ENCODE results near the gene HDDC3.
A peak's percentile ranks its signal among the peaks of the same experiment; 100 is the strongest.
"Not testable (repeated sequence)": the region's sequence is repeated elsewhere in the genome, so short reads cannot be mapped to it uniquely, and the experiment has no call there.

HDDC3 gene

DNA sequence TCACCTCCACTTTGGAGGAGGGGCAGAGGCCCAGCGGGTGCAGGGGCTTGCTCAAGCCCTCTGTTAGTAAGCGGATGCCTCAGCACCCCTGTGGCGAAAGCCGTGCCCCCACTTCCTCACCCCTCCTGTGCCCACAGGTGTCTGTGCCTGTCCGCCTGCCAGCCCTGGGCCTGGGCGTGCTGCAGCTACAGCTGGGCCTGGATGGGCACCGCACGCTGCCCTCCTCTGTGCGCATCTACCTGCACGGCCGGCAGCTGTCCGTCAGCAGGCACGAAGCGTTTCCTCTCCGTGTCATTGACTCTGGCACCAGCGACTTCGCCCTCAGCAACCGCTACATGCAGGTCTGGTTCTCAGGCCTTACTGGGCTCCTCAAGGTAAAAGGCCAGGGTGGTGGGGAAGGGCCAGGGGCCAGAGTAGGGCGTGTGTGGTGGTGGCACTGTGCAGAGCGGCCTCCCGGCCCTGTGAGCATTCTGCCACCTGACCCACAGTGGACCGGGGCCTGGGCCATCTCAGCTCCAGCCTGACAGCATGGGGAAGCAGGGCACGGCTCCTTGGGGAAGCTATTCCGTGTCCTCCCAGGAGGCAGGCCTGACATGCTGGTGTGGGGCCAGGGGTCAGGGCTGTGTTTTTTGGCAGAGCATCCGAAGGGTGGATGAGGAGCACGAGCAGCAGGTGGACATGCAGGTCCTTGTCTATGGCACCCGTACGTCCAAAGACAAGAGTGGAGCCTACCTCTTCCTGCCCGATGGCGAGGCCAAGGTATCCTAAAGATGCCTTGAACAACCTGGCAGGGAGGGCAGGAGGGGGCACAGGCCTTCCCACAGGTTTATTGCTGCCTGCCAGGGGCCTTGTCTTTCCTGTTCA, 20.2 kb downstream of the HDDC3 start:
- no peak for FAIRE-seq
- no peak for DNase-seq (ENCODE audit: insufficient read length, low spot score)

DNA sequence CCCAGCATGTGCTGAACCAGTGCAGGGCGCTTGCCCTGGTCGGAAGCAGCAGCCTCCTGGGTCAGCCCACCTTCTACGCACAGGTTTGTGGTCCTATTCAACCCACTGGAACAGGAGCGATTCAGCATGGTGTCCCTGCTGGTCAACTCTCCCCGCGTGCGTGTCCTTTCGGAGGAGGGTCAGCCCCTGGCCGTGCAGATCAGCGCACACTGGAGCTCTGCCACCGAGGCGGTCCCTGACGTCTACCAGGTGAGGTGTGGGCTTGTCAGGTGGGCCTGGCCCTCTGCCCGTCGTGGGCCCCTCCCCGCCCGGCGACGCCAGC, 21.1 kb downstream of the HDDC3 start:
- no peak for FAIRE-seq
- DNase-seq (ENCODE audit: insufficient read length, low spot score), result no peak

DNA sequence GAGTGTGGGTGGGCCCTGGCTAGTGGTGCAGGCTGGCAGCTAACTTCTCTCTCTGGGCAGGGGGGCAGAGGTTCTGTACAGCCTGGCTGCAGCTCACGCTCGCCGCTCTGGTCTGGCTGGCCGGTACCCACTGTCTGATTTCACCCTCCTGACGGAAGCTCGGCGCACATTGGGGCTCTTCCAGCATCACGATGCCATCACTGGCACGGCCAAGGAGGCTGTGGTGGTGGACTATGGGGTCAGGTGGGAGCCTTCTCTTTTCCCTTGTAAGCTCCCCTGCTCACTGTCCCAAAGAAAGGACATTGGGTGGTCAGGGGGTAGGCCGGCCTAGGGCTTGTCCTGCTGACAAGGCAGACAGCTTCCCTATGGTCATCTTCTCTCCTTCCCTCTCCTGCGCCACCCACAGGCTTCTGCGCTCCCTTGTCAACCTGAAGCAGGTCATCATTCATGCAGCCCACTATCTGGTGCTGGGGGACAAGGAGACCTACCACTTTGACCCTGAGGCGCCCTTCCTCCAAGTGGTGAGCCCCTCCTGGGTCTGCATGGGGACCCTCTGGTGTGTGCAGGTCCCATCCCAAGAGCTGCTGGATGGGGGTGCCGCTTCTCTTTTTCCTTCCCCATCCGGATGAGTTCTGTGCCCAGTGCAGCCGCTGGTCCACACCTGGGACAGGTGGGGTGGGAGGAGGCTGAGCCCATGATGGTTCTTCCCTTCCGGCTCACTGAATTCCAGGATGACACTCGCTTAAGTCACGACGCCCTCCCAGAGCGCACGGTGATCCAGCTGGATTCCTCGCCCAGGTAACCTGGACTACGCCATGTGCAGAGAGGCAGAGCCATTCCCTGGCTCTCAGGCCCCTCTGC, 21.7 kb downstream of the HDDC3 start:
- no peak for DNase-seq (ENCODE audit: insufficient read length, low spot score)
- no peak for FAIRE-seq

DNA sequence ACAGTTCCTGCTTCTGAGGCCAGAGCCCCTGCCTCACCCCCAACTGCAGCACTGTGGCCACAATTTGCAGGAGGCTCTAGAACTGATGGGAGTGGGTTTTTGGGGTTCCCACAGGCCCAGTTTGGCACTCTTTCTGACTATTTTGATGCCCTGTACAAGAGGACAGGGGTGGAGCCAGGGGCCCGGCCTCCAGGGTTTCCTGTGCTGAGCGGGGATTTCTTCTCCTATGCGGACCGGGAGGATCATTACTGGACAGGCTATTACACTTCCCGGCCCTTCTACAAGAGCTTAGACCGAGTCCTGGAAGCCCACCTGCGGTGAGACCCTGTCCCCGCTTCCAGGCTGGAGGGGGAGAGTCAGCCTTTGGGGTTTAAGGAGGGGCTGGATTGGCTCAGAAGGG, 22.4 kb downstream of the HDDC3 start:
- DNase-seq (ENCODE audit: insufficient read length, low spot score) (no peak), FAIRE-seq (no peak)

DNA sequence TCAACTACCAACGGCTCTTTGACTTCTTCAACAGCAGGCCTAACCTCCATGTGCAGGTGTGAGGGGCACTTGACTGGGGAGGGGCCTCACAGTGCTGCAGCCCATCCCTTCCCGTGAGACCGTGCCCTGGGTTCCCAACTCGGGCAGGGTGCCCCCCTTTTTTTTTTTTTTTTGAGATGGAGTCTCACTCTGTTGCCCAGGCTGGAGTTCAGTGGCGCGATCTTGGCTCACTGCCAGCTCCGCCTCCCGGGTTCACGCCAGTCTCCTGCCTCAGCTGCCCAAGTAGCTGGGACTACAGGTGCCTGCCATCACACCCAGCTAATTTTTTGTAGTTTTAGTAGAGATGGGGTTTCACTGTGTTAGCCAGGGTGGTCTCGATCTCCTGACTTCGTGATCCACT, 22.9 kb downstream of the HDDC3 start:
- not testable (repeated sequence) for FAIRE-seq; DNase-seq (ENCODE audit: insufficient read length, low spot score)

DNA sequence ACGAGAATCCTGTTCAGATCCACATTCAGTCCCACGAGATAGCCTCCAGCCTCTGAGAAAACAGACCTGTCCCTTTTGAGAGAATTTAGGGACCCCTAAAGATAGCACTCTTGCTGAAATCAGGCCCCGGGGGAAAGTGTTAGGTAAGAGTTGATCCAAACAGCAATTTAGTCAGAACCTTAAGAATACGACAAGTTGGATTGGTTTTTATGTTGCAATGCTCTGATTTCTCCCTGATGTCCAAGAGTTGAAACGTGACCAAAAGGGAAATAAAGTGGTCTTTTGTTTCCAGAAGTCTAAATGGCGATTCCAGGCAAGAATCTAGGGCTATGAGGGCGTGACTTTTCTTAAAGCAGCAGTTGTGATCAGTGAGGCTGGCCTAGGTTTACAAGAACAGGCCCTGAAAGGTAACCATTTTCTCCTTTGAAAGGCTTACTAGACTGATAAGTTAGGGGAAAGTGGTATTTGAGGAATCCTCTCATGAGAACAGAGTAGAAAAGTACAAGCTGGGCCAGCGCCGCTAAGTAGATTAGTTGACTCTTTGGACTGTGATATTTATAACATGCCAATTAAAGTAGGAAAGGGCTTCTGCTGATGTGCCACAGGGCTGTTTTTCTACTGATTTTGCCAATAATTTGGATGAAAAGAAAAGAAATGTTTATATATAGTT, 24.4 kb downstream of the HDDC3 start:
- FAIRE-seq (no peak), DNase-seq (ENCODE audit: insufficient read length, low spot score) (no peak)

DNA sequence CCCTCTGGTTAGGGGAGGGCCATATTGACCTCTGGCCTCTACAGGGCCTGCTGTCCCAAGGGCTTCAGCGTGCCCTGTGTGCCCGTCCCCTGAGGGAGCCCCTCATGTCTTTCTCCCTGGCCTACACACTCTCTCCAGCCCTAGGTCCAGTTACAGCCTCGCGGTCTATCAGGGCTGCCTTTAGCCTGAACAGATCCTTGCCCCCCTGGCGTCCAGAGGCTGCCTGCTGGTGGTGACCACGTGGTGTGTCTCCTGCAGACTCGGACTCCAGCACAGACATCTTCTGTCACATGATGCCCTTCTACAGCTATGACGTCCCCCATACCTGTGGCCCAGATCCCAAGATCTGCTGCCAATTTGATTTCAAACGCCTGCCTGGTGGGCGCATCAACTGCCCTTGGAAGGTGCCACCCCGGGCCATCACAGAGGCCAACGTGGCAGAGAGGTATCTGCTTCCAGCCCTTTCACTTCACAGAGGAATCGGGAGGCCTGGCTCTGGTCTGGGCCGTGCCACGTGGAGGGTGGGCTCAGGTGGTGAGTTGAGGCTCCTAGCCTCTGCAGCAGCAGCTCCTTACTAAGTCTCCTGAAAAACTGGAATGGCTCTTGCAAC, 25.2 kb downstream of the HDDC3 start:
- no peak for FAIRE-seq
- no peak for DNase-seq (ENCODE audit: insufficient read length, low spot score)

DNA sequence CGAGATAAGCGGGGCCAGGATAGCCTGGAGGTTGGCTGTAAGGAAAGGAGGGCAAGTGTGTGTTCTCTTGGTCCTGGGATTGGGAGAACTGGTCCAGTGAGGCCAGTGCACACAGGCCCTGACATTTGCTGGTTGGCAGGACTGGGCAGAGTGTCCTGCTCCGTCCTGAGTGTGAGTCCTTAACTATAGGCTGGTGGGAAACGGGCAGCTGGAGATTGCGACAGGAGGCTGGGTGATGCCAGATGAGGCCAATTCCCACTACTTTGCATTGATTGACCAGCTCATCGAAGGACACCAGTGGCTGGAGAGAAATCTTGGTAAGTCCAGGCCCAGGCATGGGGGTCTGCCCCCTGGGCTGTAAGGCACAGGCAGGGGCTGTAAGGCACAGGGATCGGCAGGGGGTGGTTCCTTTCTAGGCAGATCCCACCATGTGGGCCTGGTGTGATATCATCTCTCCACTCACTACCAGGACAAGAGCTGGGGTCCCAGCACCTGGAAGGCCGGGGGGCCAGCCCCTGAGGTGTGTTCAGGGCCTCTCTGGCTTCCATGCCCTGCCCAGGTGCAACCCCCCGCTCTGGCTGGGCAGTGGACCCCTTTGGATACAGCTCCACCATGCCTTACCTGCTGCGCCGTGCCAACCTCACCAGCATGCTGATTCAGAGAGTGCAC, 26.0 kb downstream of the HDDC3 start:
- no peak for DNase-seq (ENCODE audit: insufficient read length, low spot score)
- no peak for FAIRE-seq

DNA sequence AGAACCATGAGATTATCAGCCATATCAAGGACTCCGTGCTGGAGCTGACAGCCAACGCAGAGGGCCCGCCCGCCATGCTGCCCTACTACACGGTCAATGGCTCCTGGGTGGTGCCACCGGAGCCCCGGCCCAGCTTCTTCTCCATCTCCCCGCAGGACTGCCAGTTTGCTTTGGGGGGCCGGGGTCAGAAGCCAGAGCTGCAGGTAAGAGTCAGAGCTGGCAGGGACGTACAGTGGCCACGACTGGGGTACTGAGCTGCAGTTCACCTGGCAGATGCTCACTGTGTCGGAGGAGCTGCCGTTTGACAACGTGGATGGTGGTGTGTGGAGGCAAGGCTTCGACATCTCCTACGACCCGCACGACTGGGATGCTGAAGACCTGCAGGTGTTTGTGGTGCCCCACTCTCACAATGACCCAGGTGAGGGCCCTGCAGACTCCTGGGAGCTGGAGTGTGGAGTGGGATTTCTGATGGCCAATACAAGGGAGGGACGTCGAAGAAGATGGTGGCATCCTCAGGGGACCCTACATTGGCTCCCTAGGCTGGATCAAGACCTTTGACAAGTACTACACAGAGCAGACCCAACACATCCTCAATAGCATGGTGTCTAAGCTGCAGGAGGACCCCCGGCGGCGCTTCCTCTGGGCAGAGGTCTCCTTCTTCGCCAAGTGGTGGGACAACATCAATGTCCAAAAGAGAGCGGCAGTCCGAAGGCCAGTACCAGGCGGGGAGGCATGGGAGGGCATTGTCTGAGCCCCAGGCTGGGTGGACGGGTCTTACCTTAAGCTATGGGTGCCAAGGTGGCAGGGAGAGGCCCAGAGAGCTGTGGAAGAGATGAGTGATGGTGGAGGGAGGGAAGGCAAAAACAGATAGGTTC, 26.8 kb downstream of the HDDC3 start:
- DNase-seq (ENCODE audit: insufficient read length, low spot score) (no peak), FAIRE-seq (no peak)

DNA sequence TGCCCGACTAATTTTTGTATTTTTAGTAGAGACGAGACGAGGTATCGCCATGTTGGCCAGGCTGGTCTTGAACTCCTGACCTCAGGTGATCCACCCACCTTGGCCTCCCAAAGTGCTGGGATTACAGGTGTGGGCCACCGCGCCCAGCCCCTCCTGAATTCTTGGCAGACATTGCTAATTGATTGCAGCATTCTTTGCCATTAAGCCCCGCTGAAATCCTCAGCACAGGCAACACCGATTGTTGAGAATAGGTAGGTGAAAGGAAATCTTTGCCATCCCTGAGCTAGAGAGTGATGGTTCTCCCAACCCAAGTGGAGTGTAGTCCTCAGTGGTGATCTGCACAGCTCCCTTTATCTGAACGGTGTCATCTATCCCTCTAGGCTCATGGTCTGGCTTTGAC, 27.6 kb downstream of the HDDC3 start:
- DNase-seq (ENCODE audit: insufficient read length, low spot score) (no peak), FAIRE-seq (no peak)

DNA sequence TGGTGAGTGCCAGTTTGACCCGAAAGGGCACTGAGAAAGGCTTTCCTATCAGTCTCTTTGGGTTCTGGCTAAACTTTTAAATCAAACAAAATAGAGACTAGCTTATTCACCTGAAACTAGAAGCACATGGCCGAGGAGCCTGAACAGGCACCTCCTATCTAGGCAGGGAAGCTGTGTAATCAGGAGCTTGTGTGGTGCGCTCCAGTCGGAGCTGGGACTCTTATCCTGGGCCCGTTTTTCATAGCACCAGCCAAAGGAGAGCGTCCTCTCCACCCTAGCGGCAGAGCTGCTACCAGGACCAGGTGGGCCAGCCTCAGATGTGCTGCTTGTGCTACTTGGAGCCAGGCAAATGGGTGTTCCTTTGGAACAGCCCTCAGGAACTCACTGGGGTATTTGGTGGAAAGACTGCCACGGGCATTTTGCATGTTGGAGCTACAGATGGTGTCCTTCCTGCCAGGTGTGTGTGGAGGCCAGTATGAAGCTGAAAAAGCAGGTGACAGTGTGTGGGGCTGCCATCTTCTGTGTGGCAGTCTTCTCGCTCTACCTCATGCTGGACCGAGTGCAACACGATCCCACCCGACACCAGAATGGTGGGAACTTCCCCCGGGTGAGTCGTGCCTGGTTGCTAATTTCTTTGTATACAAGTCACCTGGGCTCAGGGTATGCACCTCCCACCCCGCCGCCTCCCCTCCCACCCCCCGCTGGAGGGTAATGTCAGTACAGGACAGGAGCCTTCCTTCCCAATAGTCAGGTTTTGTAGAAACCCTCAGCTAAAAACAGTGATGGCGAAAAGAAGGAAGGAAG, 28.4 kb downstream of the HDDC3 start:
- FAIRE-seq, result no peak
- no peak for DNase-seq (ENCODE audit: insufficient read length, low spot score)

DNA sequence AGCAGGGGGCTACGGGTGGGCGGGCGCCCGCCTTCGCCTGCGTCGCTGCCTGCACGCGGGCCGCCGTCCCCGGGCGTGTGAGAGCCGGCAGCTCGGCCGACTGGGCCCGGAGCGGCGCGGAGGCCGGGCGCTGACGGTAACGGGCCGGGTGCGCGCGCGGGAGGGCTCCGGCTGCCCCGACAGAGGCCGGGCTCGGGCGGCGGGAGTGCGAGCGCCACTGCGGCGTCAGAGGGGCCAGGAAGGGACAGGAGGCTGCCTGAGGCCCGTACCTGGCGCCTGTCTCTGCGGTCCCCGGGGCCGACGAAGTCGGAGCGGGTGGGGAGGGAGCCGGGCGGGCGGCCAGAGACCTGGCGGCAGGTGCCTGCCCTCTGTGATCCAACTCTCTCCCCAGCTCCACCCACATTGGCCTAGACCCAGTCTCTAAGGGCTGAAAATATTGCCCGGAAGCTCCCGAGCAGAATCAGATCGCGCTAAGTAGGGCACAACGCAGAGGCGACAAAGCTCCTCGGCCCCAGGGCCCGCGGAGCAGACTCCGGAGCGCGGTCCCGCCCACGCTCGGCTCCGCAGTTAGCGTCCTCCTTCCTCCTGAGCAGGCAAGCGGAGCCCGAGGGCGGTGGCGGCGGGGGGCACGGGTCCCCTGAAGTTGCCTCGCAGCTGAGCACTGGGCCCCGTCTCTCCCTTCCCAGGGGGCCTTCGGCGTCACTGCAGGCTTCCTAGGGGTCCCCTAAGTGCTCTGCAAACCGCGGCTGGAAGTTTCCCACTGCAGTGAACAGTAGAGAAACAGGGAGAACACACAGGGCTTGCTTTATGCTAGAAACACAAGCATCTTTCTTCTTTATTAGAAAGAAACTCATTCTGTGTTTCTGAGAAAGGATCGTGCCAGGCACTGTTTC, 29.3 kb downstream of the HDDC3 start, which contains the start of gene MAN2A2:
TSS of gene MAN2A2 (plus strand) at position 463 of the 893 bp plus-strand sequence. CDS start 906 bp downstream, outside the sequence.
- FAIRE-seq (no peak), DNase-seq (ENCODE audit: insufficient read length, low spot score) (peak; percentile 52)

DNA sequence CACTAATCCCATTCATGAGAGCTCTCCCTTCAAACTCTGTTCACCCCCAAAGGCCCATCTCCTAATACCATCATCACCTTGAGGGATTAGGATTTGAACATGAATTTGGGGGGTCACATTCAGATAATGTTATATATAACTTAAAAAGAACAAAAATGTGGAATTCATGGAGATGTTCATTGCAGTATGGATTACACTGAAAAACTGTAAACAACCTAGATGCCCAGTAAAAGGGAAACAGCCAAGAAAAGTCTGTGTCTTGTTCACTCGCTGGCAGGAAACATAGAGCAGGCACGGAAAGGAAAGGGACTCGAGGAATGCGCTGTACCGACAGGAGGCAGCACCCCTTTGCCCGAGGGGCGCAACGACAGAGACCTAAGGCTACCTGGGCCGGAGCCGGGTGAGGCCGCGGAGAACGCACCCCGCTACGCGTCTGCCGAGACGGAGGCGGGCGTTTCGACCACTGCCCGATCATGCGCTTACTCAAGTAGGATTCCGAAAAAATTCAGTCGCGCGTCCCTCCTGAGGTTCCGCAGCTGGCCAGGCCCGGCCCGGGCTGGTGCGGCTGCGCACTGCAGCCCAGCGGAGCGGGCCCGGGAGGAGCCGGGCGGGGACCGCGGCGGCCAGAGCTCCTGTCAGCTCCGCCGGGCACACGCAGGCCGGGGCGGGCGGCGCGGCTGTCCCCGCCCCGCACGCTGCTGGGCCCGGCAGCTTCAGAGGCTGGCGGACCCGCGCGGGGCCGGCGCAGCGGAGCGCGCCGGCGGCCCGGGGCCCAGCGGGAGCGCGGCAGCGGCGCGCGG, 30.1 kb downstream of the HDDC3 start:
- DNase-seq (ENCODE audit: insufficient read length, low spot score) (peak; percentile 86), FAIRE-seq (no peak)

DNA sequence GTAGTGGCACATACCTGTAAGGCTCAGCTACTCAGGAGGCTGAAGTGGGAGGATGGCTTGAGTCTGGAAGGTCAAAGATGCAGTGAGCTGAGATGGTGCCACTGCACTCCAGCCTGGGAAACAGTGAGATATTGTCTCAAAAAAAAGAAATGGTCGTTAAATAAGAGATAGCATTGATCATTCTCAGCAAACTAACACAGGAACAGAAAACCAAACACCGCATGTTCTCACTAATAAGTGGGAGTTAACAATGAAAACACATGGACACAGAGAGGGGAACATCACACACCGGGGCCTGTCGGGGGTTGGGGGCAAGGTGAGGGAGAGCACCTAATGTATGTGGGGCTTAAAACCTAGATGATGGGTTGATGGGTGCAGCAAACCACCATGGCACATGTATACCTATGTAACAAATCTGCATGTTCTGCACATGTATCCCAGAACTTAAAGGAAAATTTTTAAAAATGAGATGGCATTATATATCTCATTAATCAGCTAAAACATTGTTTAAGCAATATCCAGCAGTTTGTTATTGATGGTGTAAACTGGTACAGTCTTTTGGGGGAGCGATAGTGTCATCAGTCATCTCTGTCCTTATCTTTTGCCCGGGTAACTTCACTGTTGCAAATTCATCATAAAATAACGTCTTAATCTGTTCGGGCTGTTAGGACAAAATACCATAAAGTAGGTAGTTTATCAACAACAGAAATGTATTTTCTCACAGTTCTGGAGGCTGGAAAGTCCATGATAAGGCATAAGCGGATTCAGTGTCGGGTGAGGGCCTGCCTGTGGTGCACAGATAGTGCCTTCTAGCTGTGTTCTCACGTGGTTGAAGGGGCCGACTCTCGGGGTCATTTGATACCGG, 30.9 kb downstream of the HDDC3 start:
- FAIRE-seq (no peak), DNase-seq (ENCODE audit: insufficient read length, low spot score) (no peak)

DNA sequence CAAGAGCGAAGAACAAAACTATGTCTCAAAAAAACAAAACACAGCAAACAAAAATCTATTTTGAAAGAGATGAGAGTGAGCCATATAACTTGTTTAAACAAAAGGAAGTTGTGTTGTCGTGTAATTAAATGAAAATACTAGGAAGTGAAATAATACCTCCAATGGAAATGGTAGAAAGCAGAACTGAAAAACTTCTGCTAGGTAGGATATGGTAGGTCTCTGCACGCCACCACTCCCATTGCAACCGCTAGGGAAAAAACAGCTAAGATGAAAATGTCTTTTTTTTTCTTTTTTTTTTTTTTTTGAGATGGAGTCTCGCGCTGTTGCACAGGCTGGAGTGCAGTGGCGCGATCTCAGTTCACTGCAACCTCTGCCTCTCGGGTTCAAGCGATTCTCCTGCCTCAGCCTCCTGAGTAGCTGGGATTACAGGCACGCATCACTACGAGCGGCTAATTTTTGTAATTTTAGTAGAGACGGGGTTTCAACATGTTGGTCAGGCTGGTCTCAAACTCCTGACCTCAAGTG, 35.2 kb downstream of the HDDC3 start:
- not testable (repeated sequence) for FAIRE-seq; DNase-seq (ENCODE audit: insufficient read length, low spot score)

All from HTR-8/SVneo (cell line).